HCT116 (cell line): ENCODE data around the gene CADM3.

Source experiments
- CEBPB ChIP-seq: IDR thresholded peaks from 2 replicates; pipeline ENCODE4 v1.6.1; 2012; ENCODE audit warnings: low read depth
- CTCF ChIP-seq, 3 experiments: fragments of 200-600 bp in 1 of 3; sonication (generic) in 1 of 3; IDR thresholded peaks in 2 of 3; conservative IDR thresholded peaks in 1 of 3; 2 replicates each; pipeline ENCODE4 v1.5.1; 2012 to 2017; ENCODE audit warnings: low read depth in 2 of 3, low read length in 2 of 3, antibody characterized with exemption in 1 of 3, borderline replicate concordance in 1 of 3, control low read depth in 1 of 3, mild to moderate bottlenecking in 1 of 3, mixed read lengths in 1 of 3, mixed run types in 1 of 3, moderate library complexity in 1 of 3; ENCODE audit not compliant: insufficient read depth in 1 of 3
- ELF1 ChIP-seq: IDR thresholded peaks from 2 replicates; pipeline ENCODE4 v1.6.1; 2012; ENCODE audit warnings: low read depth, borderline replicate concordance
- EZH2 ChIP-seq: fragments of 200-600 bp; sonication (generic); IDR thresholded peaks from 2 replicates; pipeline ENCODE4 v1.6.1; 2017; ENCODE audit warnings: antibody characterized with exemption, mixed run types
- EZH2phosphoT487 ChIP-seq: fragments of 200-600 bp; IDR thresholded peaks from 2 replicates; pipeline ENCODE4 v1.6.1; 2018; ENCODE audit warnings: antibody characterized with exemption, borderline replicate concordance
- JUND ChIP-seq: IDR thresholded peaks from 2 replicates; pipeline ENCODE4 v1.6.1; 2012
- MAX ChIP-seq: IDR thresholded peaks from 2 replicates; pipeline ENCODE4 v1.6.1; 2012
- POLR2A ChIP-seq: IDR thresholded peaks from 2 replicates; pipeline ENCODE4 v1.7.0; 2011; ENCODE audit warnings: borderline replicate concordance; ENCODE audit not compliant: insufficient read depth, insufficient read length; ENCODE audit errors: extremely low read depth
- POLR2AphosphoS5 ChIP-seq: IDR thresholded peaks from 2 replicates; pipeline ENCODE4 v1.6.1; 2011; ENCODE audit warnings: mild to moderate bottlenecking, low read depth, low read length, moderate library complexity
- REST ChIP-seq: IDR thresholded peaks from 2 replicates; pipeline ENCODE4 v1.6.1; 2012; ENCODE audit warnings: low read depth
- SIN3A ChIP-seq: IDR thresholded peaks from 2 replicates; pipeline ENCODE4 v1.6.1; 2012; ENCODE audit warnings: low read depth
- SP1 ChIP-seq: IDR thresholded peaks from 2 replicates; pipeline ENCODE4 v1.6.1; 2012; ENCODE audit warnings: low read depth
- YY1 ChIP-seq: IDR thresholded peaks from 2 replicates; pipeline ENCODE4 v1.6.1; 2011; ENCODE audit warnings: low read length, low read depth, moderate library complexity, mild to moderate bottlenecking; ENCODE audit not compliant: insufficient replicate concordance; ENCODE audit errors: extremely low read depth
- ZBTB33 ChIP-seq: IDR thresholded peaks from 2 replicates; pipeline ENCODE4 v1.6.1; 2011; ENCODE audit warnings: mild to moderate bottlenecking, low read length, moderate library complexity; ENCODE audit not compliant: insufficient replicate concordance; ENCODE audit errors: extremely low read depth

- no peak for TF ChIP-seq CTCF (IDR thresholded peaks at IDR 0.05 in 2 of 3, conservative IDR thresholded peaks at IDR 0.05 in 1 of 3; ENCODE audit: borderline replicate concordance in 1 of 3, insufficient read depth in 1 of 3, low read depth in 2 of 3, low read length in 2 of 3)
- TF ChIP-seq POLR2A, result no peak
- no peak for TF ChIP-seq SIN3A
- no peak for TF ChIP-seq EZH2
- TF ChIP-seq MAX, result no peak
- no peak for TF ChIP-seq POLR2AphosphoS5
- no peak for TF ChIP-seq JUND
- TF ChIP-seq EZH2phosphoT487, result no peak
- no peak for TF ChIP-seq SP1
- TF ChIP-seq YY1, result no peak
- TF ChIP-seq ZBTB33, result no peak
- no peak for TF ChIP-seq CEBPB
- no peak for TF ChIP-seq REST
- TF ChIP-seq ELF1, result no peak
Measured at GRCh38 chr1:159247266-159247665, 75.9 kb downstream of the CADM3 start.
